PFSK-1 (cell line): ENCODE results near the gene CERS6.

Experiments
- POLR2AphosphoS5 ChIP-seq: IDR thresholded peaks from 2 replicates; pipeline ENCODE4 v1.6.1; 2012; ENCODE audit warnings: low read depth, mild to moderate bottlenecking, control low read depth, low read length, moderate library complexity
- SIN3A ChIP-seq: IDR thresholded peaks from 2 replicates; pipeline ENCODE4 v1.6.1; 2012; ENCODE audit warnings: mild to moderate bottlenecking, low read length, moderate library complexity, borderline replicate concordance; ENCODE audit not compliant: insufficient read depth
- TAF1 ChIP-seq: IDR thresholded peaks from 2 replicates; pipeline ENCODE4 v1.6.1; 2012; ENCODE audit warnings: low read length, control low read depth, borderline replicate concordance; ENCODE audit not compliant: insufficient read depth
- TF ChIP-seq, protein P1 (sequence below), 2 experiments: IDR thresholded peaks; 2 replicates each; pipeline versions ENCODE4 v1.6.1 to v1.8.0; 2011 to 2012; ENCODE audit warnings: low read depth in 2 of 2, low read length in 2 of 2, control low read depth in 1 of 2, inconsistent platforms in 1 of 2, mild to moderate bottlenecking in 1 of 2, moderate library complexity in 1 of 2; ENCODE audit not compliant: insufficient read depth in 1 of 2

DNA sequence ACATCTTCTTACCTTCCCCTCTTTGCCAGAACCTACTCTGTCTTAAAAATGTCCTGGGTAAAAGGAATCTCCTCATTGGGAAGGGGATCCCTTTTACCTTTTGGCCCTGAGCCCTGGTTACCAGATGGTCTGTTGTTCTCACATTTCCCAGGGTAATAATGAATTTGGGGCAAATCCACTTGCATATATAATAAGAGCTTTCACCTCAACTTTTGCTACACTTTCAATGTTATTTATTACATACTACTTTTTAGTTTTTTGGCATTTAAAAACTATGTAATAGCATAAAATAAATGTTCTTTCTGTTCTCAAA is 15.0 kb downstream of the CERS6 start:
- TF ChIP-seq POLR2AphosphoS5 = no peak
- TF ChIP-seq SIN3A = no peak
- TF ChIP-seq, protein P1, sequence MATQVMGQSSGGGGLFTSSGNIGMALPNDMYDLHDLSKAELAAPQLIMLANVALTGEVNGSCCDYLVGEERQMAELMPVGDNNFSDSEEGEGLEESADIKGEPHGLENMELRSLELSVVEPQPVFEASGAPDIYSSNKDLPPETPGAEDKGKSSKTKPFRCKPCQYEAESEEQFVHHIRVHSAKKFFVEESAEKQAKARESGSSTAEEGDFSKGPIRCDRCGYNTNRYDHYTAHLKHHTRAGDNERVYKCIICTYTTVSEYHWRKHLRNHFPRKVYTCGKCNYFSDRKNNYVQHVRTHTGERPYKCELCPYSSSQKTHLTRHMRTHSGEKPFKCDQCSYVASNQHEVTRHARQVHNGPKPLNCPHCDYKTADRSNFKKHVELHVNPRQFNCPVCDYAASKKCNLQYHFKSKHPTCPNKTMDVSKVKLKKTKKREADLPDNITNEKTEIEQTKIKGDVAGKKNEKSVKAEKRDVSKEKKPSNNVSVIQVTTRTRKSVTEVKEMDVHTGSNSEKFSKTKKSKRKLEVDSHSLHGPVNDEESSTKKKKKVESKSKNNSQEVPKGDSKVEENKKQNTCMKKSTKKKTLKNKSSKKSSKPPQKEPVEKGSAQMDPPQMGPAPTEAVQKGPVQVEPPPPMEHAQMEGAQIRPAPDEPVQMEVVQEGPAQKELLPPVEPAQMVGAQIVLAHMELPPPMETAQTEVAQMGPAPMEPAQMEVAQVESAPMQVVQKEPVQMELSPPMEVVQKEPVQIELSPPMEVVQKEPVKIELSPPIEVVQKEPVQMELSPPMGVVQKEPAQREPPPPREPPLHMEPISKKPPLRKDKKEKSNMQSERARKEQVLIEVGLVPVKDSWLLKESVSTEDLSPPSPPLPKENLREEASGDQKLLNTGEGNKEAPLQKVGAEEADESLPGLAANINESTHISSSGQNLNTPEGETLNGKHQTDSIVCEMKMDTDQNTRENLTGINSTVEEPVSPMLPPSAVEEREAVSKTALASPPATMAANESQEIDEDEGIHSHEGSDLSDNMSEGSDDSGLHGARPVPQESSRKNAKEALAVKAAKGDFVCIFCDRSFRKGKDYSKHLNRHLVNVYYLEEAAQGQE (IDR thresholded peaks at IDR 0.05; ENCODE audit: insufficient read depth in 1 of 2, low read depth in 2 of 2, low read length in 2 of 2) = no peak
- TF ChIP-seq TAF1 = no peak
